HG02884 (cell line): ENCODE data around the gene NOP16.

Source experiments
- ATAC-seq: cut with Tn5 transposase; IDR thresholded peaks from one replicate; pipeline ENCODE4 v1.9.1; 2021; ENCODE audit warnings: mild to moderate bottlenecking, moderate library complexity; ENCODE audit not compliant: unreplicated experiment

NOP16 gene

DNA sequence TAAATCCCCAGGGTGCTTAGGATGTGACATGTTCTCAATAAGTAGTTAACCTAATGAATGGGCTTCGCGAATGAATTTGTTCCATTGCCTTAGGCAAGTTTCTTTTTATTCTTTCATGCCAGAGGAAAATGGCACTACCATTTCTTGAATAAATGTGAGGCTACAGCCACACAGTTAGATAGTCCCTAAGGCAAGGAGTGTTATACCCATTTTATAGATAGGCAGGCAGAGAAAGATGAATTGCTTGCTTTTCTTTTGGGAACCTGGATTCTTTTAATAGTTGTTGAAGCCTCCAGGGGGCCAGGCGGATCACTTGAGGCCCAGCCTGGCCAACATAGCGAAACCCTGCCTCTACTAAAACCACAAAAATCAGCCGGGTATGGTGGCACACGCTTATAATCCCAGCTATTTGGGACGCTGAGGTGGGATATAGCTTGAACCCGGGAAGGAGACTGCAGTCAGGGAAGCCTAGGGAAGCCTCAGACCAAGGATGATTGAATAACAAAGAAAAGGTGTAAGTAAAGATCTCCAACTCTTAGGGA lies 943 bp downstream of the NOP16 start:
- no peak for ATAC-seq

DNA sequence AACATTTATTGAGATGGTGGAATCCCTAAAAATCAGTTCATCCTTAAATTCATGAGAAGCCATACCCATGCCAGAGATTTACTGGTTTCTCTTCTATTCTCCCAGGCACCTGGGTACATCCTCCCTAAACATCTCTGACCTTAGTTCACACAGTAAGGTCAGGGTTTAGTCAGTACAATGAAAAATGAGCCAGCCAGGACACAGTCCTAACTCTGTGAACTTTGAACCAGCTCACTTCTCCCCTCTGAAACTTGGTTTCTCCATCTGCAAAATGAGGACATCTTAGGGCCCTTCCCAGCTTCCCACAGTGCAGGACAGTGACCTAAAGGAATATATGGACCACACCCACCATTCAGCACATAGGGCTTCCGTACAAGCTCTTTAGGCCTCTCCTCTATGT lies 1.9 kb downstream of the NOP16 start:
- ATAC-seq = no peak

- ATAC-seq = no peak
Observed at GRCh38 chr5:176384991-176385390, 3.4 kb downstream of the NOP16 start.

- ATAC-seq = no peak
Observed at GRCh38 chr5:176384366-176384930, 4.0 kb downstream of the NOP16 start.

- no peak for ATAC-seq
Observed at GRCh38 chr5:176383961-176384360, 4.4 kb downstream of the NOP16 start.

GRCh38 chr5:176383248-176383905 lies 5.0 kb downstream of the NOP16 start:
- ATAC-seq = no peak

- no peak for ATAC-seq
Observed at GRCh38 chr5:176382721-176383120, 5.7 kb downstream of the NOP16 start.

GRCh38 chr5:176381979-176382378 lies 6.4 kb downstream of the NOP16 start:
- no peak for ATAC-seq

- ATAC-seq = no peak
Observed at GRCh38 chr5:176381423-176381822, 7.0 kb downstream of the NOP16 start.

GRCh38 chr5:176379881-176380280 lies 8.5 kb downstream of the NOP16 start:
- ATAC-seq = peak; percentile 59

- no peak for ATAC-seq
Observed at GRCh38 chr5:176373100-176373818, 15.1 kb downstream of the NOP16 start.

GRCh38 chr5:176371621-176372539 lies 16.5 kb downstream of the NOP16 start:
- ATAC-seq = no peak

DNA sequence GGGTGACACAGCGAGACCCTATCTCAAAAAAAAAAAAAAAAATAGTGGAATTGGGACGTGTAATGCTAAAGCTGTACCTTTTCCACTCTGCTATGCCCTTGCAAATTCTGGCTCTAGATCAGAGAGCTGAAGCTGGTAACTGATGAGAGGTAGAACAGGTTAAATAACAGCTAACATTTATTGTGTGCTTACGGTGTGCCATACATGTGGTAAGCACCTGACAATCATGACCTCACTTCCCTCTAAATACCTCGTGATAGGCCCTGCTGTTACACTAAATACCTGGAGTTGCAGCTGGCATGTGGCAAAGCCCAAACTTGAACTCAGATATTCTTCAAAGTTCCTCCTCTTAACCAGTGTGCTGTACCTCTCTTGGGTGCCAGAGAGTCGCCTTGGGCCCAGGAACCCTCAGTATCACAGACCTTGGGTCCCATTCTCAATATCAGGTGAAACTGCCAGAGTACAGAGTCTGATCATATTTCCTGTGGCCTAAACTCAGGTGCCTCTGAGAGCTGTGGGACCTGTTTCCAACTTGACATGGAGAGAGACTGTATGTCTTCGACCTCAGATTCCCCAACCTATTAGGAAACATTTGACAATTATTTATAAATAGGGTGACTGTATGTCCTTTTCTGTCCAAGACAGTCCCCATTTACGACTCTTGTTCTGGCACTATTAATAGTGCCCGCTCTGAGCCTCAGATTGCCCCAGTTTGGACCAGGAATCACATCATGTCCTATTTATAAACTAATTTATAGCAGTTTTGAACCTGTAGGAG lies 18.3 kb downstream of the NOP16 start:
- no peak for ATAC-seq

GRCh38 chr5:176368726-176369125 lies 19.7 kb downstream of the NOP16 start:
- ATAC-seq = no peak

DNA sequence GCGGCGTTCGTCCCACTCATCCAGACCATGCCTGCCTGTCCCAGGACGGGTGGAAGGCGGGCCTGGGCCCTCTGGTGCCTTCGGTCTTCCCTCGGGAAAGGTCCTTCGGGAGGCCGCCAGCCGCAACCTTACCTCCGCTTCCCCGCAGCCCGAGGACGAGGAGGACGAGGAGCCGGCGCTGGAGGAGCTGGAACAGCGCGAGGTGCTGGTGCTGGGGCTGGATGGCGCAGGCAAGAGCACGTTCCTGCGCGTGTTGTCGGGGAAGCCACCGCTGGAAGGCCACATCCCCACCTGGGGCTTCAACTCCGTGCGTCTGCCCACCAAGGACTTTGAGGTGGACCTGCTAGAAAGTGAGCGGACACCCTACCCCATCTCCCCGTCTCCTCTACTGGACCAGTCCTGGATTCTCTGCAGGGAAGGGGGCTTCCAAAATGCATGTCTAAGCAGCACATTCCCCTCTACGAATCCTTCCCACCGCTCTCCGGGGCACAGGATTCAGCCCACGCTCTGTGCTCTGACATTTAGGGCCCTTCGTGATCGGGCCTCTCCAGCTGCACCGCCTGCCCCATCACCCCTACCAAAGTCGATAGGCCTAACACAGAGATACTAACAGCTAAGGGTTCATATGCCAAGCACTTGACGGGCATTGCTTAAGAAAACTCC lies 22.0 kb downstream of the NOP16 start:
- ATAC-seq = no peak

- no peak for ATAC-seq
Observed at GRCh38 chr5:176365351-176366231, 22.8 kb downstream of the NOP16 start, which contains the start of gene ARL10. ARL10 (plus strand) TSS chr5:176365487; CDS start chr5:176365564, 77 bp downstream.

DNA sequence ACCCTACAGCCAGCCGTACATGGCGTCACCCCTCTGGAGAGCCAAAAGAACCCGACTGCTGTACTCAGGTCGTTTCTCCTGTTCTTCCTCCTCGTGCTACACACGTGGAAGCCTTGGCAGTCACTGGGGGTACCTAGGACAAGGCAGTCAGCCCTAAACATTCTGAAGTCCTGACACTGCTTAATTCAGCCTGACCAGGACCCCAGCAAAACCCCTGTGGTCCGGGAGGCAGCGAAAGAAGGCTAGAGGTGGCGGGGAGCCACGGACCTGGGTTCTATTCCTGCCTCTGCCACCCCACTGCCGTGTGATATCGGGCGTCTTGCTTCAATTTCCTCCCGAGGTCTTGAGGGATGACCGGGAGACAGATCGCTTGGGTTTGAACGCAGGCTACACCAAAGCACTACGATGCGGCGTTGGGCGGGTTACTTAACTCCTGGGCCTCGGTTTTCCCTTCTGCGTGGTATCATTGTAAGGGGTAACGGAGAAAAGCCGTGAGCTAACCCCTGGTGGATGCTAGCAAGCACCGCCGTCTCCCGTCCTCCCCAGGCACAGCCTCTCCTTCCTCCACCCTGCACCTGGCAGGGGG lies 23.5 kb downstream of the NOP16 start:
- ATAC-seq = no peak

GRCh38 chr5:176362233-176362490 lies 26.2 kb downstream of the NOP16 start:
- no peak for ATAC-seq
